ENCODE measurements around the gene PNCK.

Gene PNCK

GRCh38 chrX:153640736-153641575 lies 32.7 kb downstream of the PNCK start:
- no peak for DNase-seq

GRCh38 chrX:153640045-153640686 lies 33.4 kb downstream of the PNCK start:
- DNase-seq = no peak

- no peak for DNase-seq
Observed at GRCh38 chrX:153639177-153640044, 34.2 kb downstream of the PNCK start.

GRCh38 chrX:153638436-153639176 lies 35.0 kb downstream of the PNCK start:
- no peak for DNase-seq

- no peak for DNase-seq
Observed at GRCh38 chrX:153638041-153638371, 35.6 kb downstream of the PNCK start.

- DNase-seq = no peak
Observed at GRCh38 chrX:153637121-153638040, 36.2 kb downstream of the PNCK start.

GRCh38 chrX:153636716-153637115 lies 36.9 kb downstream of the PNCK start:
- no peak for DNase-seq

GRCh38 chrX:153635788-153636668 lies 37.6 kb downstream of the PNCK start:
- no peak for DNase-seq

- no peak for DNase-seq
Observed at GRCh38 chrX:153635388-153635787, 38.2 kb downstream of the PNCK start.

GRCh38 chrX:153634832-153635231 lies 38.8 kb downstream of the PNCK start:
- no peak for DNase-seq

- no peak for DNase-seq
Observed at GRCh38 chrX:153634236-153634635, 39.4 kb downstream of the PNCK start.

- DNase-seq = no peak
Observed at GRCh38 chrX:153633607-153634180, 39.9 kb downstream of the PNCK start.

- no peak for DNase-seq
Observed at GRCh38 chrX:153633048-153633447, 40.6 kb downstream of the PNCK start.

- DNase-seq = no peak
Observed at GRCh38 chrX:153632595-153632946, 41.0 kb downstream of the PNCK start.

GRCh38 chrX:153631907-153632594 lies 41.6 kb downstream of the PNCK start:
- DNase-seq = no peak

GRCh38 chrX:153631346-153631745 lies 42.3 kb downstream of the PNCK start:
- no peak for DNase-seq

- DNase-seq = no peak
Observed at GRCh38 chrX:153628665-153629064, 44.9 kb downstream of the PNCK start.

GRCh38 chrX:153628129-153628528 lies 45.5 kb downstream of the PNCK start:
- DNase-seq = no peak

- no peak for DNase-seq
Observed at GRCh38 chrX:153627675-153628111, 45.9 kb downstream of the PNCK start.

All from cerebellar nuclear complex (tissue), 1 donor.